D721Med (cell line): Measurements from ENCODE around the gene CHD9.
"Not testable (repeated sequence)": the region's sequence is repeated elsewhere in the genome, so short reads cannot be mapped to it uniquely, and the experiment has no call there.

Experiments
- DNase-seq: peaks from one replicate; pipeline ENCODE4 v3.0.0; 2011; ENCODE audit warnings: low spot score; ENCODE audit not compliant: insufficient read length
- FAIRE-seq: peaks from 2 replicates; lab custom pipeline; 2011; peaks lifted over from hg19 to GRCh38; lab: Jason Lieb, UNC
- CTCF ChIP-seq: IDR thresholded peaks from 2 replicates; pipeline ENCODE4 v1.5.1; 2012; ENCODE audit warnings: mild to moderate bottlenecking, control low read depth; ENCODE audit not compliant: insufficient read depth; ENCODE audit errors: missing control alignments

Gene CHD9

GRCh38 chr16:53048139-53048915 is 6.5 kb upstream of the CHD9 start:
- no peak for FAIRE-seq
- TF ChIP-seq CTCF = no peak
- no peak for DNase-seq

- not testable (repeated sequence) for DNase-seq, FAIRE-seq
Observed at GRCh38 chr16:53051255-53051654, 3.5 kb upstream of the CHD9 start.

- no peak for DNase-seq
- TF ChIP-seq CTCF = no peak
- FAIRE-seq = no peak
Observed at GRCh38 chr16:53052519-53053501, 2.0 kb upstream of the CHD9 start, which contains the start of gene CHD9NB. TSS of gene CHD9NB (minus strand) at chr16:53052897. CDS start at chr16:53044158, 8,739 bp downstream.

GRCh38 chr16:53053967-53054669 is 673 bp upstream of the CHD9 start:
- DNase-seq = no peak
- no peak for TF ChIP-seq CTCF
- FAIRE-seq = no peak

- DNase-seq (no peak), FAIRE-seq (no peak)
- TF ChIP-seq CTCF = no peak
Observed at GRCh38 chr16:53055541-53056391, 975 bp downstream of the CHD9 start.

- no peak for TF ChIP-seq CTCF
- FAIRE-seq (no peak), DNase-seq (no peak)
Observed at GRCh38 chr16:53056392-53056881, 1.6 kb downstream of the CHD9 start.
